ENCODE data around the gene C2.
A peak's percentile ranks its signal among the peaks of the same experiment; 100 is the strongest.

C2 gene

DNA sequence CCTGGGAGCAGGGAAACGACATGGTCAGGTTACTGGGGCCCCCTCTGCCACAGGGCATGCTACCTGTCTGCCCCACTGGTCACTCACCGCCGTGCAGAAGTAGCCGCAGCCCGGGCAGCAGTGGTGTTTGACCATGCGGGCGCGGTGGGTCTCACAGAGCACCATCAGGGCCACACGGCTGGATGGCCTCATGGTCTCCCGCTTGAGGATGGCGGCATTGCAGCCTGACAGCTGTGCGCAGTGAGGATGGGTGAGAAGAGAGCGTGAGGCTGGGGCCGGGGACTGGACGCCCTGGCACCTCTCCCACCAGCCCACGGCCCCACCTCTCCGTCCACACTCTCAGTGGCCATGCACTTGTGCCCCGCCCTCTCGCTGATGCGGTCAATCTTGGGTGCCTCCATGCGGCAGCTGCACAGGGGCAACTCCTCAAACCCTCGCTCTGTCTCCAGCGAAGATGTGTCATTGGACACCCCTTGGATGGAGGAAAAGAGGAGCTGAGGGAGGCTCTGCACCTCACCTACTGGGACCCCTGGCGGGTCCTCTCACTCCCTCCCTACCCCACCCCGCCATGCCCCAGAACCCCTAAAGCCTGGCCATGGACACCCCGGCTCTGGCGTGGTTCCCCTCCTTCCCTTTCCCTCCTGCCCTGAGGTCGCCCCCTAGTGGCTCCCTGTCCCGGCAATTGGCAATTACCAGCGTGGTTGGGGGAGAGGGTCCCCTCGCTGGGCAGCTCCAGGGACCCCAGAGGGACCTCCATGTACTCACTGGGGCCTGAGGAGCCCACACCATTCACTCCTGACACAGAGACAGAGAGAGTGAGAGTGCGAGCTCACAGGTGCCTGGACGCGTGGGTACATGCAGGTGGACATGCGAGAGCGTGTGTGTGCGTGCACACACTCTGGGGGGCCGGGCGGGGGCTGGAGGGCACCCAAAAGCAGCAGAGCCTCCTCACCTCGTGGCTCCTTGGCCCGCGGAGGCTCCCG is 39.0 kb upstream of the C2 start:
- DNase-seq (ENCODE audit: low read depth), result no peak
- peak; percentile 79 for TF ChIP-seq CTCF (IDR thresholded peaks at IDR 0.05; ENCODE audit: low read depth, low read length, missing control alignments)
- no peak overlapping the region for H3K4me3 ChIP-seq (ENCODE audit: low read depth, low read length)

DNA sequence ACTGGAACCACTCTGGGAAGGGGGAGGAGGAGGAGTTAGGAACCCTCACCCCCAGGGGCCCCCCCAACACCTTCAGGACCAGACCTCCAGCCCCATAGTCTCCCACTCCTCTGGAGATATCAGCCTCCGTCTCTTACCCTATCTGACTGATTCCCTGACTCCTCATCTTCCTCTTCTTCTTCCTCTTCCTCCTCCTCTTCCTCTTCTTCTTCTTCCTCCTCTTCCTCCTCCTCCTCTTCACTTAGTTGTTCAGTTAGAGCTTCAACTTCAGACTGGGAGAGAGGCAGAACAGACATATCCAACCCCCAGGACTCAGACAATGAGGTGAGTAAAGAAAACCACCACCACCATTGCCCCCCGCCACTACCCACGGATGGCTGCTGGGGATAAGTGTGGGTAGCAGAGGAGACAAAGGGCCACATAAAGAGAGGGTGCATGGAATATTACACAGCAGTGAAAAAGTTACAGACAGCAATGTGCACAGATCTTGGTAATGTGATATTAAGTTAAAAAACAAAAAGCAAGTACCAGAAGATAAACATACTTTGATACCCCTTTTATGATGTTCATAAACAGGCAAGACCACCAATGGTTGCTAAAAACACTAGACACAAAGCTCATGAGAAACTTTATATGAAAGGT is 38.1 kb upstream of the C2 start:
- DNase-seq (ENCODE audit: low read depth), result no peak
- H3K4me3 ChIP-seq (ENCODE audit: low read depth, low read length), result no peak overlapping the region
- TF ChIP-seq CTCF (IDR thresholded peaks at IDR 0.05; ENCODE audit: low read depth, low read length, missing control alignments), result no peak

DNA sequence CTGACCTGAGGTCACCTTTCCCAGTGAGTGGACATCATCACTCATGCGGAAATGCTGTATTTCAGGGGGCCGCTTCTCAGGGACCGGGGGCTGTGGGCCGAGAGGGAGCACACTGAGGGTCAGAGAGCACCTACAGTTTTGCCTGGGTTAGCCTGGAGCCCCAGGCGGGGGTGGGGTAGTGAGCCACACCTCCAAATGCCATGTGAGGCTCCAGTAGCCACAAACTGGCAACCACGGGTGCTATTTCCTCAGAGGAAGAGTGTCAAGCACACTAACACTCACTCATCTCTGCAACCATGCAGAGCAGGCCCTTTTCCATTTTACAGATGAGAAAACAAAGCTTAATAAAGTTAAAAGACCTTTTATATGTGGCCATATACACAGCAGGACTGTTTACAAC is 34.7 kb upstream of the C2 start:
- DNase-seq (ENCODE audit: low read depth), result no peak
- TF ChIP-seq CTCF (IDR thresholded peaks at IDR 0.05; ENCODE audit: low read depth, low read length, missing control alignments), result no peak
- H3K4me3 ChIP-seq (ENCODE audit: low read depth, low read length), result no peak overlapping the region

DNA sequence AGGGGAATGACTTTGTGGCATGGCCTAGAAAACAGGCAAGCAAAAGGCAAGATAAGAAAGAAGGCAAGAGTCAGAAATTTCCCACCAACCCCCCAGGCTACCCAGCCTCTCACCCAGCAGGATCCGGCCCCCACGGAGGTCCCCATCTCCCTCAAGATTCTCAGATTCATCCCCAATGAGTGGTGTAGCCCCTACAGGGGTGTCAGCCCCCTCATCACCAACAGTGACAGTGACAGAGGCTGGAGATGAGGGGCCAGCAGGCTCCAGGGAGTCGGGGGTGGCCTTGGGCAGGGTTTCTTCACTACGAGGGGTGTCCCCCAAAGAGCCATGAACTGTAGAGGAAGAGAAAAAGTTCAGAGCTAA is 31.0 kb upstream of the C2 start:
- no peak for TF ChIP-seq CTCF (IDR thresholded peaks at IDR 0.05; ENCODE audit: low read depth, low read length, missing control alignments)
- DNase-seq (ENCODE audit: low read depth), result no peak
- peak overlapping the region; percentile 94 for H3K4me3 ChIP-seq (ENCODE audit: low read depth, low read length)

DNA sequence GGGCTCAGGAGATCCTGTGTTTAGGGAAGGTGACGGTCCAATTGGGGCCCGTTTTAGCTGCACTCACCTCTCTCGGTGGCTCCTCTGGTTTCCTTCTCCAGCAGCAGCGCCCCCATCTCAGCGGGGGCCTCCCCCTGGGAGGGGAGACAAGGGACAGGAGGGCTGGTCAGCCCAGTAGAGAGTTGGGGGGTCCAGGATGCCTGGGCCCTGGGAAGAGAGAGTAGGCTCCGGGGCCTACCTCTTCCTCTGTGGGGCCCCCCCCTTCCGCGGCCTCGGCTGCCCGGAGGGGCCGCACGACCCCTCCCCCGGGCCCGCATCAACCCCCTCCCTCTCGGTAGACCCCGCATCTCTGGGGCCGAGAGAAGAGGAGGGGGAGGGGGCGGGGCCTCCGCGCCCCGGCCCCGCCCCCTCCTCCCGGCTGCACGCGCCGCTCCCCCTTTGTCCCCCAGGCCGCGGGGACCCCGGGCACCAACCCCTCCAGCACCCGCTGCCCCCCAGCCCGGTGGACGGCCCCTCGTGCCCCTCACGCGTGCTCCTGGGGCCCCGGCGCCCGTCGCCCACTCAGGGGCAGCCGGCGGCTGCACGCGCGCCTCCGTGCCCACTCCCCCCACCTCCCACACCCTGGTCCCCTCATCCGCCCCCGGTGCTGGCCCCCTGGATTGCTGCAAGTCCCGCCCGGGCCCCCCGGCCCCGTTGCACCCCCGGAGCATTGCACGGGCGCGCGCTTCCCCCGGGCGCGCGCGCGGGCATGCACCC is 30.5 kb upstream of the C2 start:
- no peak for DNase-seq (ENCODE audit: low read depth)
- no peak for TF ChIP-seq CTCF (IDR thresholded peaks at IDR 0.05; ENCODE audit: low read depth, low read length, missing control alignments)
- H3K4me3 ChIP-seq (ENCODE audit: low read depth, low read length), result peak overlapping the region; percentile 94

DNA sequence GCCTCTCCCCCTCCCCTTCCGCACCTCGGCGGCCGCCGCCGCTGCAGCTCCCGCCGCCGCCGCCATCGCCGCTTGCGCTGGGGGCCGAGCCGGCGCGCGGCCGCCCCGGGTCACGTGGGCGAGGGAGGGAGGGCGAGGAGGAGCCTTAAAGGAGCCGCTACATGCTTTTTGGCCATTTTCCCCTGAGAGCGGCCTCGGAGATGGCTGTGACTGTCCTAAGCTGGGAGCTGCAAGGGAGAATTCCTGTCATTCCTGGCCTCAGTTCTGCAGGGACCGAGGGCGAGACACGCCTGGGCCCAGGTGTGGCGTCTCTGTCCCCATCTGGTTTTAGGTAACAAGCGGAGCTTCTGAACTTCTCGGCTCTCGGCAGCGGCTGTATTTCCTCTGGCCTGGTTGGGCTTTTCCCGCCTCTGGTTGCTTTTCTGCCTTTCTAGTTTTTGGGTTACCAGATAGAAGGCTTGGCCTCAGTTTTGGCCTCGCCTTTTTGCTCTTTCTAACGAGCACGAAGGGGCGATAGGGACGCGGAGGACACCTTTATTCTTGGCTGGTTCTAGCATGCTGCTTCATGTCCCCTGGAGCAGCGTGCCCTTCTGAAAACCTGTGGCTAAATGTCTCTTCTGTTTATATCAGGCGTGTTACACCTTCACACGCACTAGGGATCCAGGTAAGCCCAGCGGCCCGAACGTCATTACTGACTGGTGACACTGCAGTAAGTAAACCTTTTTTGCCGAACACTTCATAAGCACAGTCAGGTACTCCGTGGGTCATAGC is 29.7 kb upstream of the C2 start, which contains the start of gene EHMT2:
EHMT2 (minus strand) TSS at position 87 of the 771 bp plus-strand sequence; CDS start at position 66, 21 bp downstream.
- peak within 1 kb of the TSS; percentile 94 for H3K4me3 ChIP-seq (ENCODE audit: low read depth, low read length)
- DNase-seq (ENCODE audit: low read depth), result no peak
- peak; percentile 2 for TF ChIP-seq CTCF (IDR thresholded peaks at IDR 0.05; ENCODE audit: low read depth, low read length, missing control alignments)

Data from GM12864 (cell line).